ENCODE data around the gene PFDN6.

PFDN6 gene

DNA sequence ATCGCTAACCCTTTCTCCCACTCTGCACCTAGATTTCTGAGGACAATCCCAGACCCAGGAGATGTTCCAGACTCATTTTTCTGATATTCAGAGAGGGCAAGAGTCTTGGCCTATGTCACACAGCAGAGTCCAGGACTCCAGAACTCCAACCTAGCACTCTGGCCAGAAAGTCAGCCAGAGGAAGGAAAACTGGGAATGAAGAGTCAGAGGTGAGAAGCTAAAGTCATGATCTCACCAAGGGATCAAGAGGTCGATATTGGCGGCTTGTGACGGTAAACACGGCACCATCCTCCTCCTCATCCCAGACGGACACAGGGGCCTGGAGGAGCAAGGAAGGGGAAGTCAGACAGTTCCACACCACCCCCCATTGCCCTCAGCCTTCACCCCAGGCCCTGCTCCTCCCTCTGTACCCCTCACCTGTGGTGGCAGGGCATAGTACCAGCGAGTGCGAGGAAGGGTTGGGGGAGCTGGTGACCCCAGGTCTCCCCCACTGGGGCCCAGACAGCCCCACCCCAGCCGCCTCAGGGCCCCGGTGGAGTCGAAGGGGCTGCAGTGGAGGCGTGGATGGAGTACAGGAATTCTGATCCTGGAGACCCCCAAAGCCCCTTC, 7.5 kb downstream of the PFDN6 start:
- DNase-seq: no peak

- no peak for DNase-seq
Observed at GRCh38 chr6:33297406-33297955, 8.1 kb downstream of the PFDN6 start.

DNA sequence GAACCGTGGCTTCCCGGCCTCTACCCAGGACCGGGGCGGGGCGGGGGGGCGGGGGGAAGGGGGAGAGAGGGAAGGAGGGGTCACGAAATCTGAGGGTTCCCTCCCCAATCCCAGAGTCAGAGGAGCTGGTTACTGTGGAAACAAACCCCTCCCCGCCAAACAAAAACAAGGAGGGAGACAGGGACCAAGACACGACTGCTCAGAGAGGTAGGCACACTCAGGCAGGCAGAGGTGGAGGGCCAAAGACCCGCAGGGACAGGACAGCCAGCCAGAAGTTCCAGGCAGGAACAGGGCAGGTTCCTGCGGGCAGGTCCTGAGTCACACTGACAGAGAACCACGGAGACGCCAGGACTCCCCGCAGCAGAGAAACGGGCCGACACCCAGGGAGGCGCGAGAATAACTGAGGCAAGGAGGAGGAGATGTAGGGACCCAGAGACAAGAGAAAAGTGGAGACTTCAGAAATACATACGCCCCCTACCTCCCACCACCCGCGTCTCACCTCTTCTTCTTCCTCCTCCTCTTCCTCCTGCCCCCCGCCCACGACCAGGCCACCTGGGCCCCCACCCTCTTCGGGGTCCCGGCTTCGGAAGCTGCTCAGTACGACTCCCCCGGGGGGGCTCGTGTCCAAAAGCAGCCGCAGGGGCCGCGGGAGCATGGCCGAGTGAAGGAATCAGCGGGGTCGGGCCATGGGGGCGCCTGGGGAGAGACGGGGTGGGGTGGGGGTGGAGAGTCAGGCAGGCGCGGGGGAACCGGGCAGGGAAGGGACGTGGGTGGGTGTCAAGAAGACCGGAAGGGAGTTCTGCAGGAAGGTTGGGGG, 8.8 kb downstream of the PFDN6 start:
- DNase-seq: peak; percentile 28

GRCh38 chr6:33298773-33299236, 9.4 kb downstream of the PFDN6 start, which contains the start of gene RGL2:
TSS of gene RGL2 (minus strand) at chr6:33298942. CDS start at chr6:33298610, 332 bp downstream.
- no peak for DNase-seq

GRCh38 chr6:33299237-33299944, 10.0 kb downstream of the PFDN6 start:
- peak; percentile 85 for DNase-seq

DNA sequence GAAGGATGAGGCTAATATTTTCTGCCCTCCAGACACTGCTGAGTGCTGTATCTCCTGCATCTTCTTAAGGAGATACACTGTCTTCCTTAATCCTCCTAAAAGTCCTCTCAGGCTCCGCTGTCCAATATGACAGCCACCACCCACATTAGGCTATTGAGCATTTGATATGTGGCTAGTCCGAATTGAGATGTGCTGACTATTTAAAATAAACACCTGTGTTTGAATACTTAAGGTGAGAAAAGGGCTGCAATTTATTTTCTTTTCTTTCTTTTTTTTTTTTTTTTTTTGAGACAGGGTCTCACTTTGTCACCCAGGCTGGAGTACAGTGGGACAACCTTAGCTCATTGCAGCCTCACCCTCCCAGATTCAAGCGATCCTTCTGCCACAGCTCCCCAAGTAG, 12.5 kb downstream of the PFDN6 start:
- no peak for DNase-seq

DNA sequence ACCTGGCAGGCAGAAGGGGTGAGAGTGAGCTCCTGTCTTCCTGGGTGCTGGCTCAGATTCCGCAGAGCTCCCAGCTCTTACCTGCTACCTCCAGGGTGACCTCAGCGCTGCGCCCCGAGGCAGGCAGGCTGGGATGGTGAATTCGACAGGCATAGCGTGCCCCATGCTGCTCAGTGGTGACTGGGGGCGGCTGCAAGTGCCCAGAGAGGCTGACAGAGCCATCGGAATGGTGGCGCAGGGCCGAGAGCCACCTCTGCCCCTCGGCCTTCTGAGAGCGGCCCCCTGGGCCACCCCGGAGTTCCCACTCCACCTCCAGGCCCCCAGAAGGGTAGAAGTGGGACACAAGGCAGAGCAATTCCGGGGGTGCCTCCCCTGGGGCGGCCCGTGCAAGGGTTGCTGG, 14.8 kb downstream of the PFDN6 start:
- no peak for DNase-seq

GRCh38 chr6:33305052-33305451, 15.7 kb downstream of the PFDN6 start:
- DNase-seq: no peak

GRCh38 chr6:33306356-33306755, 17.0 kb downstream of the PFDN6 start:
- no peak for DNase-seq

DNA sequence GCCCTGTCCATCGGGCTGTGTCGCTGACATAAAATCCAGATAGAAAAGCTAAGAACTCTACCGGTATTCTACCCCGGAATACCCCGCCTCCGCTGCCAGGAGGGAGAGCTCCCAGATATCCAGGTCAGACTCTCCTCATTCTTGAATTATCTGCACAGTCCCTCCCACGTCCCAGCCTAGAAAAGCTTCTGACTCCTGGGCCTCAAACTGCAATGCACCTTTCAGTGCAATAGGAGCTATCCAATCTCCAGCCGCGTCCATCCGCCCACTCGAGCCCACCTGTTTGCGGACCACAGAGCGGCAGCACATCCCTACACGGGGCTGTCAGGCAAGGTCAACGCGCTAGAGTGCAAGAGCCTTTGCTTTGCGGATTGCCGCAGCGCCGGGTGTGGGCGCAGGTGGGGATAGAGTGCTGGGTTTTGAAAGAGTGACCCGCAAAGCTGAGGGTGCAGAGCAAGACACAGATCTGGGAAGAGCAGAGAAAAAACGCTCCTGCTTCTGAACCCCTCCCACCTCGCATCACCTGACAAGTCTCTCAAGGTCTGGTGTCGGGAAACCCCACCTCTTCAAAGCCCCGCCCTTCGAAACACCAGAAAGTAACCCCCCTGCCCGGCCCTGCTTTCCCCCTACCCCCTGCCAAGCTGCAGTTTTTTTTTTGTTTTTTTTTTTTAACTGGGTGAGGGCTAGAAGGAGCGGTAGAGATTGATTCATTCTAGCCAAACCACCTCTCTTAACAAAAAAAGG, 23.1 kb downstream of the PFDN6 start:
- peak; percentile 39 for DNase-seq

- DNase-seq: no peak
Observed at GRCh38 chr6:33313105-33313708, 23.8 kb downstream of the PFDN6 start.

DNA sequence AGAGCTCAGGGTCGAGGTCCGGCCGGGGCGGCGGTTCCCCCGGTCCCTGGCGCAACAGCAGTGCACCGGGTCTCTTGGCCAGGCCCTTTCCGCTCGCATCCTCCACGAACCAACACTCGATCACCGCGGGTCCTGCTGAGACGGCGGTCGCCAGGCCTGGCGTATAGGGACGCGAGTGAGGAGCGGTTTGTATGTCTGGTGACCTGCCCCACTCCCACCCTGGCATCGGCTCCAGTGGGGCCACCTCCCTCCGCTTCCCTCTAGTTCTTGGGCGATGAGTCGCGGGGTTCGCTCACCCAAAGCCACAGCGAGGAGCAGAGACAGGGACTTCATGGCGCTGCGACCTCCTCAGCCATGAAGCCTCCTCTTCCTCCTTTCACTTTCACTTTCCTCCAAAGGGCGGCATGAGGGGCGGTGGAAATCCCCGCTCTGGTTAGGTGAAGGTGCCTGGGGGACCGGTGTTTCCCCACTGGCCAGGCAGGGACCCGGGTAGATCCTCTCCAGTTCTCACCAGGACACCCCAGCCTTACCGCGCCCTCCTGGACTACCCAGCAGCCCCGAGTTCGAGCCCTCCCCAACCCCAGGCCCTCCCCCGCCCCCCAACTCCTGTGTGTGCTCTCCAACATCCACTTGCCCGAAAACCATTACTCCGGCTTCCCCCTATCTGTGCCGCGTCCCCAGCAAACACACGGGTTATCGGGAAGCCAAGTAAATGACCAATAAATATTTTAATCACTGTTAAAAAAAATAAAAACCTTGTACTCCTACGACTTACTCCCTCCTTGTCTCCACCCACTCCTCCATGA, 24.5 kb downstream of the PFDN6 start, which contains the start of gene TAPBP:
Gene TAPBP (minus strand): TSS at position 370 of the 806 bp plus-strand sequence. CDS start 37 bp downstream, at position 333.
- DNase-seq: no peak

DNA sequence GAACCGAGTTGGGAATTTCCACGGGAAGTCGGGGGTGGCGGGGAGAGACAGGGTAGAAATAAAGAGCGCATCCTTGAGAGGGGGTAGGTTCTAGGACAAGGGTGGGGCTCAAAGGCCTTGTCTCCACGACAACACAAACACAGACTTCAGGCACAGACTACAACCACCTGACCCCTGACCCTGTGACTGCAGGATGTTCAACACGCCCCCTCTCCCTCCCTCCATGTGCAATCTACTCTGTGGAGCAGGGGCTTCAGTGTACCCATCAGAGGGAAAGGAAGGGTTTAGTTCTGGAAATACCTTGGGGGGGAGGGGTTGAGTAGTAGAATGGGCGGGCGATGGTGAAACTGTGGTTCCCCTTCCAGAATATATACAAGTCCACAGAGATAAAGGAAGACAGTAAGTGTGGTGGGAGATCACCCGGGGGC, 25.1 kb downstream of the PFDN6 start:
- DNase-seq: no peak

DNA sequence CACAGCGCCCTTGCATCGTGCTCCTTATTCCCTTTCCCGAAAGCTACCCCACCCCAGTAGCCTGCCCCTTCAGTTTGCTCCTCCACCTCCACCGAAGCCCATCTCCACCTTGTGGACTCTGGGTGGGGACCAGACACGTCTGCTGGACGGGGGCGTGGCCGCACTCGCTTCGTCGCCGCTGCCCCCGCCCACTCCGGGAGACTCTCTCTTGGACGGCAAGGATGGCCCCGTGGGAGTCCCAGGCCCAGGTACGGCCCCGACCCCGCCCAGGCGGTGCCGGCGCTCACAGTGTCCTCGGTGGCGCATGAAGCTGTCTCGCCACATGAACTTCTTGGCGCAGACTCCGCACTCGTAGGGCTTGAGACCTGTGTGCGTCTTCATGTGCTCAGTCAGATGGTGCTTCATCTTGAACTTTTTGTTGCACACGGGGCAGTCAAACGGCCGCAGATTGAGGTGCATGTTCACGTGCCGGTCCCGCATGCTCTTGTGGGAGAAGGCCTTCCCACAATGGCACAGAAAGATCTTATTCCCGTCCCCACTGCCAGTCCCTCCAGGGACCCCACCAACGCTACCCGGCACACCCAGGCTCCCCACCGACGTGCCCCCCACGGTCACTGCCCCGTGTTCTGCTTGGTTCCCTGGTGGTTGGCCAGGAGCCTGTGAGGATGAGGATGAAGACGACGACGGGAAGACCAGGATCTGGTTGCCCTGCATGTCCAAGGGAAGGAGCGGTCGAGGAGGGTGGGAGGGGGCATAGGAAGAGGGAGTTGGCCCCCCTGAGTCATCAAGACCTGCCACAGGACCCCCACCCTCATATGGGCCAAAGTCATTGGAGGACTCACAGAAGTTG, 25.8 kb downstream of the PFDN6 start:
- DNase-seq: no peak

- DNase-seq: no peak
Observed at GRCh38 chr6:33315793-33316602, 26.6 kb downstream of the PFDN6 start.

DNA sequence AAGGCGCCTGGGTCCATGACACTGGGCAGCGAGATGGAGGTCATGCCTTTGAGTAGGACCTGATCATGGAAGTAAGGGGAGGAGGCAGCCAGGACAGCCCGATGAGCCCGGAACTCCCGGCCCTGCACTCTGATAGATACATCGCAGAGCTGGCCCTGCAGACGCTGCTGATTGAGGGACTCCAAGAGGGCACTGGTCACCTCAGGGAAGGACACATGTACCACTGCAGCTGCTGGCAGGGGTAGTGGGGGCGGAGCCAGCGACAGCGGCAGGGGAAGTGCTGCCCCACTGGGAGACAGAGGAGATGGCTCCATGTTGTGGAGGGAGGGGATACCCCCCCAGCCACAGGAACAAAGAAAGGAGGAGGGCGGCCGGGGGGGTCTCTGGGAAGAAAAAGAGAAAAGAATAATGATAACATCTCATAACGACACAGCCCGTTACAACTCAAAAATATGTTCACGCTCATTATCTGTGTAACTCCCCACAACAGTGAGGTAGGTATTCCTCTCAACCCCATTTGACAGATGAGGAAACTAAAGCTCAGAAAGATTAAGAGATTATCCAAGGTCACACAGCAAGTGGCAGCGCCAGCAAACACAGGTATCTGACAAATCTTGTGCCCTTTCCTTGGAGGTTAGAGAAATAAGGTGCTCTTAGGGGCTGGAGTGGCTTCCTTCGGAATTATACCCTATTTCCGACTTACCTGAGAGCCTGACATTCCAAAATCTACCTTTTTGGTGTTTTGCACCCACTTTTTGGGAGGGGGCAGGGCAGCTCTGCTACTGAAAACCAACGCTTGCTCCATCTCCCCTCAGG, 27.4 kb downstream of the PFDN6 start:
- no peak for DNase-seq

DNA sequence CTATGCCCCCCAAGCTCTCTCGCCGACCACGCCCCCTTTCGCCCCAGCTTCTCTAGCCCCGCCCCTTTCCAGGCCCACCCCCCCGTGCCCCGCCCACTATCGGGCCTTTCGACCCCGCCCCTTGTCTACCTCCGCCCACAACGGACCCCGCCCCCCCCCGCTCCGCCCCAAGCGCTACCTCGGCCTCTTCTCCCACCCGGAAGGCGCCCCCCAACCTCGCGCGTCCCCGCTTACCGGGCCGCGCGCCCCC, 27.9 kb downstream of the PFDN6 start:
- DNase-seq: no peak

DNA sequence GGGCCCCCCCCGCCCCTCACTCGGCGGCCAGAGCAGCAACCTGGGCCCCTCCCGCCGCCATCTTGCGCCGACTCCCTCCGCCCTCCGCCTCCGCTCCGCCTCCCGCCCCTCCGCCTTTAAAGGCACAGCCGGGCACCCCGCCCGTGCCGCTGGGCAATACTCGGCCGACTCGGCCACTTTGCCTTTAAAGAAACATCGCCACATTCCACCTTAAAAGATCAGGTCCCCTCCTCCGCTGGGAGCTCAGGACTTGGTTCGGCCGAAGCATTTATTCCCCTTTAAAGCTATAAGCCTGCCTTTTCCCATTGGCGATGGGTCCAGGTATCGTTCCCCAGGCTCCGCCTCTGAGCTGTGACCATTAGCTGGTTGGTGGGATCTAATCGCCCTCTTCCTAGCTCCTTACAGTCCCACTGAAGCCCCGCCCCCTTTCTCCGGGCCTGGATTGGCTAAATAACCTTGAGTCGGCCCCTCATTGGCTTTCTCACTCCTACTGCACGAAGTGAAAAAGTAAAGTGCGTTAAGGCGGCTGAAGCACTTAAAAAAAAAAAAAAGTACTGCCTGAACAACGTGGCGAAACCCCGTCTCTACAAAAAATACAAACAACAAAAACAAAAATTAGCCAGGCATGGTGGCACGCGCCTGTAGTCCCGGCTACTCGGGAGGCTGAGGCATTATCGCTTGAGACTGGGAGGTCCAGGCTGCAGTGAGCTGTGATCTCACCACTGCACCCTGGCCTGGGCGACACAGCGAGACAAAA, 28.4 kb downstream of the PFDN6 start, which contains the start of gene ZBTB22:
Gene ZBTB22 (minus strand): TSS at position 76 of the 757 bp plus-strand sequence. CDS start 828 bp downstream, outside the sequence.
- peak; percentile 99 for DNase-seq

Data from NCI-H1048 (cell line).